Measurements from ENCODE around the gene P3R3URF.

Gene P3R3URF

DNA sequence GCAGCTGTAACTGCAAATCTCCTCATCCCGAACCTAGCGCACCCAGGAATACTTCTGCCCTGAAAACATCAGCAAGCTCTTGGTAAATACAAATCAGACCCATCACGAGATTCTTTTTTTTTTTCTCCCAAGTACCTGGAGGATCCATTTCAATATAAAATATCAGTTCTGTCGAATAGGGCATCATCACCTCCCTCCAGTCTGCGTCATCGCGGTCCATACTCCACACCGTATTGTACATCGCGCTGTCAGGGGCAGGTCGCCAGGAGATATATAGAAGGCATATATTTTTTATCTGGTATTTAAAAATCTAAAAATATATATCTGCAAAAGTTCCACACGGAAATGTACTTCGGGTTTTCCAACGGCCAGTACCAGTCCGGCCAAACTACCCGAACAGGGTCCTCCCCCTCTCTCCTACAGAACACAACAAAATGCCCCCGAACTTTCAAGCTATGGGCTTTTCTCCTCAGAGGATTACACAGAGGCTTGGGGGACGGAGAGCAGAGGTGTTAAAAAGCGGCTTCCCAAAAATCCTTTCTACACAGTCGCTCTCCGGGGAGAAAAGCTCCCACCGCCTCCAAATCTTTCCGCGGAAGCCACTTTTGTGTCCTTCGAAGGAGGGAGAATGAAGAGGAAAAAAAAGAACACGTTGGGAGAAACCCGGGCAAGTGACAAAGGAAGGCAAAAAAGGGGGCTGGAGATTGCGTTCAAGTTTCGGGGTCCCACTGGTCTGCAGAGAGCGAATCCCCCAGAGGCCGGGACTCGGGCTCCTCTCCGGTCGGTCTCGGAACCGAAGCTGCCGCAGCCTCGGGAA is 44.4 kb downstream of the P3R3URF start:
- DNase-seq = no peak

DNA sequence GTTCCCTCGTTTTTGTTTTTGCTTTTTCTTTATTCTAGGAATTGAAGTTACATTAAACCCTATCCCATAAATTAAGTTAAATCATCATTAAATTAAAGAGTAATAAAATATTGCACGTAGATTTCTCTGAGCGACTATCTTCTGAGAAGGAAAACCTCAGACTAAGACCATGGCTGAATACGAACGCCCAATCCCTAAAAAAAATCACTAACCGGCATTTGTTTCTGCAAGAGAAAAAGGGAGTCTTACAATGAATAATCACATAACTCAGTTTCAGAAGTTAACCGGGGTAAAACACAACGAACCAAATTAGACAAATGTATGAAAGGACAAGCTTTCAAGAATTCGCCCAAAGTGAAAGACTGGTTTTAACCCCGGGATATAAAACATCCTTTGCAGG is 45.2 kb downstream of the P3R3URF start:
- no peak for DNase-seq

GRCh38 chr1:46130606-46131005 is 45.7 kb downstream of the P3R3URF start:
- no peak for DNase-seq

GRCh38 chr1:46130121-46130520 is 46.2 kb downstream of the P3R3URF start:
- no peak for DNase-seq

DNA sequence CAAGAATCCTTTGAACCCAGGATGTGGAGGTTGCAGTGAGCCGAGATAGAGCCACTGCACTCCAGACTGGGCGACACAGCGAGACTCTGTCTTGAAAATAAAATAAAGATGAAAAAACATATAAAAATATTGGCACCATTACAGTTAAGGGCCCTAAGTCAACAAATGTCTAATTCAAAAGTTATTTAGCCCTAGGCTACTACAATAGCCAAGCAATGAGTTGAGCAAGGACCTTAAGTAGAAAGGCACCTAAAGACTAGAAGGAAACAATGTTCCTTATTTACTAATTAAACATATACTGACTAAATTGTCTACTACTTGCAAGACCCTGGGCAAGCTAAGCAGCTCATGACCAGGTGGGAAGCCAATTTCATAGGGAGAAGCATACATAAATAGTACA is 47.9 kb downstream of the P3R3URF start:
- DNase-seq = no peak

All from NCI-H1436 treated with DMSO at 0.1 percent for 48 hours (cell line).